ENCODE results near the gene TMCO4. TPM values are rescaled to one million over a fixed set of nuclear protein-coding genes. Genes with fewer than 3 reads are reported as not detected.

TMCO4 gene
- total RNA-seq, 1 experiment from 2014 or later: 19.8 TPM

DNA sequence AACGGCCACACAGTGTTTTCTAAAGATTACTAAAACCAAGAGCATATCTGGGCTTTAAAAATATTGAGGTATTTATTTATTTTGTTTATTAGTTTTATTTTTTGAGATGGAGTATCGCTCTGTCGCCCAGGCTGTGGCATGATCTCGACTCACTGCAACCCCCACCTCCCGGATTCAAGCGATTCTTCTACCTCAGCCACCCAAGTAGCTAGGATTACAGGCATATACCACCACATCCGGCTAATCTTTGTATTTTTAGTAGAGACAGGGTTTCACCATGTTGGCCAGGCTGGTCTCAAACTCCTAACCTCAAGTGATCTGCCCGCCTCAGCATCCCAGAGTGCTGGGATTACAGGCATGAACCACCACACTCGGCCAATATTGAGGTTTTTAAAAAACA lies 23.9 kb downstream of the TMCO4 start:
- DNase-seq (ENCODE audit: low read depth): no peak

GRCh38 chr1:19775317-19775716 lies 24.4 kb downstream of the TMCO4 start:
- DNase-seq (ENCODE audit: low read depth): no peak

DNA sequence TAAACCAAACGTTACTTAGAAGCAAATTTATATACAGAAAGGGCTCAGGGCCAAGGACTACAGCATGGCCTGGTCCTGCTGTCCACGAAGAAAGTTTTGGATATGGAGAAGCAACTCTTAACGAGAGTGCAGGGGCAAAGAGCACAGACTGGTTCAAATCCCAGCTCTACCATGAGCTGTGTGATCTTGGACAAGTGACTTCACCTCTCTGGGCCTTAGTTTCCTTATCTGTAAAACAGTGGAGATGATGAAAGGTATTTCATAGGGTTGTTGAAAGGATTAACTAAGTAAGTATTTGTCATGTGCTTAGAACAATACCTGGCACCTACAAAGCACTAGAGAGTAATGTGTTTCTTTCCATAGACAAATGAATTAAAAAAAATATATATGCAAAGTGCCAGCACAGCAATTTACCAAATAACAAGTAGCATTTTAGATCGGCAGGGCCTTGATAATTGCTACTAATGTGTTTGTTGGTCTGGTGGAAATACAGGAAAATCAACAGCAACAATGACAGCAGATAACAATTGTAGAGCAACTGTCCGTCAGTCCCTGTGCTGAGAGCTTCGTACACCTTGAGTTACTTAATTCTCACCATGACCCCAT lies 25.4 kb downstream of the TMCO4 start:
- no peak for DNase-seq (ENCODE audit: low read depth)

DNA sequence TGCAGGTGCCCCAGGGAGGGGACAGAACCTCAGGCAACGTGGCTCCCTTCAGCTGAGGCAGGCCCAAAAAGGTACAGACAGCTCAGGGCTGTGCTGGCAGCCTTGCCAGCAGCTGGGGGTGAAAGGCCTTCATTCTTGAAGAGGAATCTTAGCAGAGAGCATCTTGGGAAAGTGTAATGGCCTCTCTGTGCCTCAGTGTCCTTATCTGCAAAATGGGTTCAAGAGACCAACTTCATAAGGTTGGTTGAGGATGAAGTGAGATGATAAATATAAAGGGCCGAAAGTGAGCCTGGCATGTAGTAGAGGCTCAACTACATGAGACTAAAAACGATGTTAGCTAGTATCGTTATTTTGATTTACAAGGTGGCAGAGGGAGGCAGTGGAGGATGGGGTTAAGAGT lies 26.2 kb downstream of the TMCO4 start:
- DNase-seq (ENCODE audit: low read depth): no peak

DNA sequence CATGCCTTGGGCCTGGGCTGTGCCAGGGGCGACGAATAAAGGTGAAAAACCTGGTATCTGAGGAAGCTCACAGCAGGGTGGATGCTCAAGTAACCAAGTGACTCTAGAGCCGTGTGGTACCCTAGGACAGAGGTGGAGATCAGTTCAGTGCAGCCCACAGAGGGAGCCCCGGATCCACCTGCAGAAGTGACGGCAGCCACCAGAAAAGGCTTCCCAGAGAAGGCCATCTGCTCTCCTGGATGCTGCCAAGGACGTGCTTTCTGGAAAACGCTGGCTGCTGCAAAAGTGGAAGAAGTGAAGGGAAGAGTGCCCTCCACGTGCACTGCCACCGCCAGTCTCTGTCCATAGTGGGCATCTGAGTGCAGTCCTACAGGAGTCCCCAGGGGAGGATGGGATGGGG lies 27.7 kb downstream of the TMCO4 start:
- DNase-seq (ENCODE audit: low read depth): no peak

DNA sequence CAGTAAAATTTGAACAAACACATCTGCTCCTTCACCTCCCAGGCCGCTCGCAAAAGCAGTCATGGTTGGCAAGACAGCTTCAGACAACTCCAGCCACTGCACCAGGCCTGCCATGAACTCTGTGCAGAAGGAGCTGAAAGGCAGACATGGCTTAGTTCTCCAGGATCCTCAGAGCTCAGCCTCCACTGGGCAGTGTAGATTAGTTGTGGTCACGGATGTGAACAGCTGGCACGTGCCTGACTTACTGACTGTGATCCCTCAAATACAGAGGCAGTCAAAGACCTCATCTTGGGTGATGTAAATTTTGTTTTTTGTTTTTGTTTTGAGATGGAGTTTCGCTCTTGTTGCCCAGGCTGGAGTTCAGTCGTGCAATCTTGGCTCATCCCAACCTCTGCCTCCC lies 28.4 kb downstream of the TMCO4 start:
- DNase-seq (ENCODE audit: low read depth): peak; percentile 46

- DNase-seq (ENCODE audit: low read depth): no peak
Observed at GRCh38 chr1:19770436-19771190, 29.1 kb downstream of the TMCO4 start.

- no peak for DNase-seq (ENCODE audit: low read depth)
Observed at GRCh38 chr1:19769211-19769932, 30.3 kb downstream of the TMCO4 start.

DNA sequence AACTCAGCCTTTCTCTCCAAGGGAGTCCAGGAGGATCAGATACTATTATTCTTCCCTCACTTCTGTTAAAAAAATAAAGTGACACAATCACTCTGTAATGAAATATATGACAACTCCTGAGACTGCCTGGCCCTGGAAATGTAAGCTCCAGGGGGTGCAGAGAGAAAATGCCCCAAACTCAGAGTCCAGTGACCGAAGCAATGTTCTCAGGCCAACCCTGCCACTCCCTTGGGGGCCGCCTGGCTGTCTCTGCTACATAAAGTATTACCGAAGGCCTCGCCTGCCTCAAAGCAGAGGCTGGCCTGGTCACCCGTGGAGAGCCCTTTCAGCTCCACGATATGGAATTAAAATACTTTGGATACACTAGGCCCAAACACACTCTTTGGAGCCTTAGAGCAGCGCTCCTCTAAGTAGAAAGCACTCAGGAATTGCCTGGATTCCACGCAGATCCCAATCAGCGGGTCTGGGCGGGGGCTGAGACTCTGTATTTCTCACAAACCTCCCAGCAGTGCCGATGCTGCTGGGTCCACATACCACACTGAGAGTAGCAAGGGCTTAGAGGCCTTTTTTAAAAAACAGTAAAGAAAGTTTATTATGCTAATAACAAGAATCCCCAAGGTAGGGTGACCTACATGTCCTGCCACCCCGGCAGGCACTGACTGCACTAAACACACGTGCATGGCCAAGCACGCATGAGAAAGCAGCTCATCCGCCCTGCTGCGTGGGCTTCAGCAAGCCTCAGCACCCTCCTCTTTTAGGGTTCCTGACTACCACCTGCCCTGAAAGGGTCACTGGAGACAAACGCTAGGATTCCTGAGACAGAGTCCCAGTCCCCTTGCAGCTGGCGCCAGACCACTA lies 31.1 kb downstream of the TMCO4 start:
- no peak for DNase-seq (ENCODE audit: low read depth)

DNA sequence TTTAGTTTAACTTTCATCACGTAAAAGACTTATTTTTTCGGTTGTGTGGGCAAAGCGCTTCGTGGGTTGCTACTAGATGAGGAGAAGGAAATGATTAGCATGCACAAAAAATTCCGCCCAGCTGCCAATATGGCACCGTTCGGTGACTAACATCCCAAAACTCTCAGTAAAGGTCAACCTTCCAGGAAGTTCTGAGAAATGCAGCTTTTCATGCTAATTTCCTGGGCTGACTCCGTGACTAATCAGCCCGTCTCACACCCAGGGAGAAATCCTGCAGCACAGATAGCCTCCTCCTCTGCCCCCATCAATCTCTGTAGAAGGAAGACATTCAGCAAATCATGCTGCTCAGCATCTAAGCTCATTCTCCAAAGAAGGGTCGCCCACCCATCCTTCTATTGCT lies 34.1 kb downstream of the TMCO4 start:
- DNase-seq (ENCODE audit: low read depth): peak; percentile 95

DNA sequence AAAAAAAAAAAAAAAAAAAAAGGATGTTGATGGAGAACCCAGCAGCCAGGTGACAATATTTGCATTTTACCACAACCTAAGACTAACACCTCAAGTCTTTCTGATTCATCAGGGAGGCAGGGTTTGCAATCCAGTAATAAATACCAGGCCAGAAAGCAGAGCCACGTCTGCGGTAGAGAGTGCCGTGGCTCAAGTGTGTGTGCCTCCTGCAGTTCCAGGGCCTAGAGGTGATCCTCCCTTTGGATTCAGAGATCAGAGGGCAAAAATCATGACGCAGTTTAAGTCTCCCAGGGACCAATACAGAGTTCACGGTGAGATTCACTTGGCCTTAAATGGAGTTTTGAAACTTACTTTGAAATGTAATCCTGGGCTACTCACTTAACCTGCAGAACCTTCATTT lies 34.9 kb downstream of the TMCO4 start:
- DNase-seq (ENCODE audit: low read depth): no peak

- DNase-seq (ENCODE audit: low read depth): peak; percentile 12
Observed at GRCh38 chr1:19762175-19762779, 37.4 kb downstream of the TMCO4 start.

DNA sequence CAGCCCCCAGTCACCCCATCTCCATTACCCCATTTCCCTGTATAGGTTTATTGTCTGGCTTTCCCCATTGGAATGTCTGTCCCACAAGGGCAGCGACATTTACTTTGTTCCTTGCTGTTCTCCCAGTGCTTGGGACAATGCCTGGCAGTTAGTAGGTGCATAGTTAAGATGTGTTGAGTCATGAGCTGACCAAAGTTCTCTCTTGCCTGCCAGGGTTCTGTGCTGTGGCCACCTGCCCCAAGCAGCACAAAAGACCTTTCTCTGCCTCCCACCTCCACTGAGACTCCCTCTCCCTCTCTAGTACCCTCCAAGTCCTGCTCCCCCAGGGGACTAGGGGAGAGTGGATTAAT lies 40.0 kb downstream of the TMCO4 start:
- peak; percentile 33 for DNase-seq (ENCODE audit: low read depth)

- DNase-seq (ENCODE audit: low read depth): peak; percentile 89
Observed at GRCh38 chr1:19758227-19758830, 41.4 kb downstream of the TMCO4 start.

DNA sequence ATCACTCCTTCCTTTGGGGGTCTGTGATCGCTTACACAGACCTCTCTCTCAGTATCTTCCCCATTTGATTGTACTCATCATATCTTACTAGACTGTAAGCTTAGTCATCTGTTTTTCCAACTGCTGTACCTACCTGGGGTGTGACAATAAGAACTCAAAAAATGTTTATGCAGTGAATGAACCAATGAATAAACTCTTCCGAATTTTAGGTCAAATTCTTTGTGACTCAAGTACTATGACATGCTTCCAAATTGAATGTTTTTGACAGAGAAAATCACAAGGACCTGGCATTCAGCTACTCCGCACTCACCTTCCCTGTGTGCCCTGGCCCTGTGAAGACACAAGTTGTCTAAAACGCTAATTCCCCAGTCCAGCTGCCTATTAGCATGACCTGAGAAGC lies 42.1 kb downstream of the TMCO4 start:
- DNase-seq (ENCODE audit: low read depth): no peak

DNA sequence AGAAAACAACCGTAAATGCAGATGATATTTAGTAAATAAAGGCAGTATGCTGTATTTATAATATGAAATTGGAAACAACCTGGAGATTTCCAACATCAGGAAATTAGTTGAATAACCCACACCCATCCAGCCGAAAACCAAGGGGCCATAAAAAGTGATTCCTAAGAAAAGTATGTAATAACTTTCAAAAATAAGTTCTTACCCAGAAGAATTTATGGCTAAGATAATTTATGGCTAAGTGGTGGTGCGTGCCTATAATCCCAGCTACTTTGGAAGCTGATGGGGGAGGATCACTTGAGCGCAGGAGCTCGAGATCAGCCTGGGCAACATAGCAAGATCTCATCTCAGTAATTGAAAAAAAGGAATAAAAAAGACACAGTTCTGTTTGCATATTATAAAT lies 43.2 kb downstream of the TMCO4 start:
- no peak for DNase-seq (ENCODE audit: low read depth)

GRCh38 chr1:19754482-19754881 lies 45.2 kb downstream of the TMCO4 start:
- DNase-seq (ENCODE audit: low read depth): no peak

- no peak for DNase-seq (ENCODE audit: low read depth)
Observed at GRCh38 chr1:19752083-19752696, 47.5 kb downstream of the TMCO4 start.

GRCh38 chr1:19750882-19751276 lies 48.8 kb downstream of the TMCO4 start:
- DNase-seq (ENCODE audit: low read depth): no peak

GRCh38 chr1:19750101-19750881 lies 49.4 kb downstream of the TMCO4 start:
- DNase-seq (ENCODE audit: low read depth): peak; percentile 18

Measured in LHCN-M2 (cell line).